Mucosa of gallbladder (tissue), 1 donor: Measurements from ENCODE around the gene ELOVL3. TPM values are rescaled to one million over a fixed set of nuclear protein-coding genes. Genes with fewer than 3 reads are reported as not detected.

Experiments used
- DNase-seq: peaks from one replicate; pipeline ENCODE4 v3.0.0-alpha.2; 2020; ENCODE audit warnings: low spot score
- total RNA-seq: library from RNA; stranded (reverse); gene quantifications from one replicate; pipeline ENCODE4 v1.2.1, GENCODE V29; 2021
- donor health status: DM: no; HTN: no; CAD: no.

The ELOVL3 gene
- total RNA-seq, 1 donor from 2014 or later: not detected

GRCh38 chr10:102226542-102226870 lies 407 bp downstream of the ELOVL3 start:
- DNase-seq: no peak

- DNase-seq: no peak
These were observed 951 bp downstream of the ELOVL3 start for GRCh38 chr10:102227050-102227449.

DNA sequence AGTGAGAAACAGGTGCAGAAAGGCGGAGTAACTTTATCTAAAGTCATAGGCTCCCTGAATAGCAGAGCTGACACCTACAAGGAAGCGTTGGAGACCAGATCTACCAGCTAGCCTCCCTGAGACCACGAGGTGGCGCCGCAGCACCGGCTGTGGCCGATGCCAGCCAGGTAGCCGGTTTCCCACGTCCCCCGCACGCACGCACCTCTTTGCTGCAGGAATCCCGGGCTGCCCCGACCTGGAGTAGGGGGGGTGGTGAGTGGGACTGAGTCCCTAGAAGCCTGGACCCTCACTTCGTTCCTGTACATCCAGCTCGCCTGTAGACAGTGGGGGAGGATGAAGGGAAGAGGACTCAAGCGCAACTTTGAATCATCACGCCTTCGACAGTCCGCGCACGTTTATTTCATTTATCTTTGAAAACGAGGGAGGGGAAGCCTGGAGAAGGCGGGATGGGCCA lies 3.7 kb downstream of the ELOVL3 start:
- peak; percentile 85 for DNase-seq

DNA sequence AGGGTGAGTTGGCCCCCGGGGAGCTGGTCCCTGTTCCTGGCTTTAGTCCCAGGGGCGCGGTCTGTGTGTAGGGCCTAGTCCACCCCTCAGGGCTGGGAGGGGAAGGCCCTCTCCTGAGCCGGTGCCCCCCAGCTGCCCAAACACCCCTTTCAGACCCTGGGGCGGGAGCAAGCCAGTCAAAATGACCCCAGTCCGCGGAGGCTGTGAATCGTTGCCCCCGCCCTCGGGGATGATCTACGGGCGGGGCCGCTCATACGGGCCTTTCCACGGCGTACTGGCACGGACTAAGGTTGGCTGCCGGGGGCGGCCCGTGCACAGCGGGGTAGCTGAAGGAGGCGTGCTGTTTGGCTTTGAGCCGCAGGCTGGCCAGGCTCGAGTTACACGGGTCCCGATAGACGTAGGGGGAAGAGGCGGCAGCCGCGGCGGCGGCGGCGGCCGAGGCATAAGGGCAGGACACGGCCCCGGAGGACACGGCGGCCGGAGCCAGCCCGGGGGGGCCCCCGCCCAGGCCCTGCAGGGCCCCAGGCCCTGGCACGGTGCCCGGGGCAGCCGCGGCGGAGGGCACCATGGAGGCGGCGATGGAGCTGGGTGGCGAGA lies 4.3 kb downstream of the ELOVL3 start:
- no peak for DNase-seq

DNA sequence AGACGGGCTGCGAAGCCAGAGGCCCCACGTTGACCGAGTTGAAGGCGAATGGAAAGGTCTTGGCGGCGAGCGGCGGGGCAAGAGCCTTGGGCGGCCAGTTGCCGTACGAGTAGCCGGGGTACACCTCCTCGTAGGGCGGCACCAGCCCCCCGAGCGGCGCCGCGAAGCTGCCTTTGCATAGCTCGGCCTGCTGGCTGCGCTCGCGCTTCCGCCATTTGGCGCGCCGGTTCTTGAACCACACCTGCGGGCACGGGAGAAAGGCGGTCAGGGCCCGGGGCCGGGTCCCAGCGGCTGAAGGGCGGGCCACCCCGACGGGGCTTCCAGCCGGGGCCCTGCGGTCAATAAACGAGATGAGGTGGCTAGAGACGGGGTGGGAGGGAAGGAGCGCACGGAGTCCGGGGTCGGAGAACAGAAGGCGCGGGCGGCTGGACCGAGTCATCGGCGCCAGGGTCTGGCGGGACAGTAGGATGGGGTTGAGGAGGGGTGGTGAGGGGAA lies 4.8 kb downstream of the ELOVL3 start:
- peak; percentile 14 for DNase-seq

DNA sequence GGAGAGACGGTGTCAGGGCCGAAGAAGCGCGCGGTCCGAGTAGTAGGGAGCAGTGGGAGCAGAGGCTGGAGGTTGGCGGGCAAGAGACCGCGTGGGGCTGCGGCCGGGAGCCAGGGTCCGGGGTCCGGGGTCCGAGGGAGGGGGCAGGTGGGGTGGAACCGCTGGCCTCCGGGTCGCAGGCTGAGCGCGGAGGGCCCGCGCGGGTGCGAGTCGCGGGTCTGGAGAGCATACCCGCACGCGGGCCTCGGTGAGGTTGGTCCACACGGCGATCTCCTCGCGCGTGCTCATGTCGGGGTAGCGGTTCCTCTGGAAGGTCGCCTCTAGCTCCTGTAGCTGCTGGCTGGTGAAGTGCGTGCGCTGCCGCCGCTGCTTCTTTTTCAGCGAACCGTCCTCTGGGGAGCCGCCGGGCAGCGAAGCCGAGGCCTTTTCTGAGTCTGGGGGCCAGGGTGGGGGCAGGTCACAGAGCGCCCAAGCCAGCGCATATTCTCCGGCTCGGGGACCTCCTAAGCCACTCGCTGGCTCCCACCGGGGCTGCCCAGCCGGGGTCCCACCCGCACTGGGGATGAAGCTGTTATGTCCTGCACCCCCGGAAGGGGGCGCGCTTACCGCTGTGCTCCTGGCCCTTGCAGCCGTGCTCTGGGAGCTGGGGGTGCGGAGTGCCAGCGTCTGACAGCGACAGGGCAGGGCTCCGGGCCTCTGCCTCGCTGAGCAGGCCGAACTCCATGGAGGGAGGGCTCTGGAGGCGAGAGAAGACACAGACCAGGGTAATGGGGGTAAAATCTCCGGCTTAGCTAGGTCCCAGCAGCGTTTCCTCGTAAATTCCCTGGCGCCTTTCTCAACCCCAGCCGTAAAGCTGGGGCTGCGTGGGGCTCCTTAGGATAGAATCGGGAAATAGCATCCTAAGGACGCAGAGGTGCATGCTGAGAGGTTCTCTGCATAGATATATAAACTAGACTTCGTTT lies 5.5 kb downstream of the ELOVL3 start:
- peak; percentile 13 for DNase-seq

DNA sequence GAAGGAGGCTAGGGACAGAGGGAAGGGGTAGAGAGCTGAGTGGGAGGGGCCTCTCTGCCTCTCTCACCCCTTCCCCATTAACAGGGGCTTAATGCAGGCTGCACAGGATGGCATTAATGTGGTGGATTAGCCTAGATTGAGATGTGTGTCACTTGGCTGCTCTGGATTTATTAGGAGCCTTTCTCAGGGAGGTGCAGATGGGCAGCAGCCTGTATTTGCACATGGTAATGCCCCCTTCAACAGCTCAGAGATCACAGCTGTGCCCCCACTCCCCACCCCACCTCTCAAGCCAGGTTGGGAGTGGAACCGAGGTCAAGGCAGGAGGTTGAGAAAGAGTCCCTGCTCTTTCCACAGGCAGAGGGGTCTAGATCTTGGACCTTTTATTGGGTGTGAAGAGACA lies 7.9 kb downstream of the ELOVL3 start:
- no peak for DNase-seq

GRCh38 chr10:102234888-102235597 lies 8.9 kb downstream of the ELOVL3 start:
- no peak for DNase-seq

- no peak for DNase-seq
These were observed 9.5 kb downstream of the ELOVL3 start for GRCh38 chr10:102235598-102235920.

DNA sequence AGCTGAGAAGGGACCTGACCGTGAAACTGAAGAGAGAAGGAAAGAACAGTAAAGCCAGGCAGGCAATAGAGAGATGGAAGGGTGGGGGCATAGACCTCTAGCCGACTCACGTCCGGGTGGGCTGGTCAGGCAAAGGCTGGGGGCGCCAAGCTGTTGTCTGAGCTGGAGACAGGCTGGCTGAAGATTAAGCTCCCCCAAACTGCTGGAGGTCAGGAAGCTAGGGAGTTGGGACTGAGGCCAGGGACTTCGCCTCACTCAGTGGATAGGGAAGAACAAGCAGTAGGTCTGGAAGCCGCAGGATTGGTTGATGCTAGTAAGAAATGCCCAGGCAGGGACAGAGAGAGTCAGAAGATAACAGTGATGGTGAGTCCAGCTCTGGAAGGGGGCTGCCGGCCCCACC lies 9.9 kb downstream of the ELOVL3 start:
- DNase-seq: no peak

GRCh38 chr10:102237711-102238252 lies 11.7 kb downstream of the ELOVL3 start:
- DNase-seq: no peak

DNA sequence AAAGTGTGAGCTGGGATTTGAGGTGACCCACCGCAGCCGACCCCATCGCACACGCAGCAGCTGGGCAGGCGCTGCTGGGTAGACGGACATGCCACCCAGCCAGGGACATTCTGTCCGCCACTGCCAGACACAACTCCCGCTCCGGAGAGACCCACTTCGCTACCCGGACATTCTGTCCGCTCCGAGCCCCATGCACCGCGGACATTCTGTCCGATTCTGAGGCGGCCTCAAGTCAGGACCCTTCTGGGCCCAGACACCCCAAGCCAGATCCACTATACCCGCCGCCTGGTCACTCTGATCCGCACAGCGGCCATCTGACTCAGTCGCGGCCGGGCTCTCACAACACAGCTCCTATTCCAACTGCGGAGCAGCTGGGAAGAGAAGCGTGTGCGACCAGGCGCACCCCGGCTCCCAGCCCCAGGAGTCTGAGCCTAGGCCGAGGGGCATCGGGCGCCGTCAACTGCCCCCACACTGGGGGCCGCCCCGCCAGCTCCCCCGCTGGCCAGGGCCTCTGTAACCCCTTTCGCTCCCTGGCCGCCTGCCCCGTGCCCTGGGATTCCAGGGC lies 14.4 kb downstream of the ELOVL3 start:
- no peak for DNase-seq

DNA sequence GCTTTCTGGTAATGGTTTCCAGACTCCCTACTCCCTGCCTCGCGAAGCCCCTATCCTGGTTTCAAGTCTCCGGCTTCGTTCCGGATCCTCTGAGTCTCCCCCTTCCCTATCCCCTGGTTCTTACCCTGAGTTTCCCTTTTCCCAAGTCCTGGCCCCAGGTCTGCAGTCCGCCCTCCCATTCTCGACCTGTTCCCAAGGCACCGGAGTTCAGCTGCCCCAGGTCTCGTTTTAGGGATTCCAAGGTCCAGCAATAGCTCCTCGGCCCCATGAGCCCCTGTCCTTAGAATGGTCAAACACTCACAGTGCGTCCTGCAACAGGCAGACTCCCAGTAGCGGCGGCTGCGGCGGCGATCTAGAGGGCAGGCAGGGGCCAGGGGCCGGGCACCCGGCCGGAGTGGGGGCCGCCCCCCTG lies 14.9 kb downstream of the ELOVL3 start:
- no peak for DNase-seq

DNA sequence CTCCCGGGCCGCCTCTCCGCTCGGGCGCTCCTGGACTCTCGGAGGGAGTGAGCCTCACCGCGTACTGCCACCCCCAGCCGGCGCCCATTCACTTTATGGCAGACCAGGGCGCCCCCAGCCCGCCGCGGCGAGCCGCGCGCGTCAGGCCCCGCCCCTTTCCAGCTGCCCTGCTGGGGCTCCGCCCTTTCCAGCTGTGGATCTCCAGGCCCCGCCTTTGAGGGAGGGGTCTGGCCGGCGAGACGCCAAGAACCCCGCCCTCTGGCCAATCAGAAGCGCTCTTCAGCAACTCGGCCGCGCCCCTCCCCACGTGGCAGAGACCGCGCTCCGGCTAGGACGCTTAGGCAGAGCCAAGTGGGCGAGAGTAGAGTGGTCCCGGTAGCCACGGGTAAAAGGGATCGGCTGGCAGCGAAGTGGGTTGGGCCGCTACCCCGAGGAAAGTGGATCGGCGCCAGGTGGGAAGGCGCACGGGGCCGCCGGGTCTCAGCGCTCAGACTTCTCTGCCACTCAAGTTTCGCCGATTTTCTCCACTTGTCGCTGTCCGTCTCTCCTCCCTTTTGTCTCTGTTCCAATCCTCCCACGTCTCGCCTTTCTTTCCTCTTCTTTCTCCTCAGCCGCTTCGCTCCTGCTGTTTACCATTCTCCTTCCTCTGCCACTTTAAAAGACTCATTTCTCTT lies 15.5 kb downstream of the ELOVL3 start, which contains the start of gene PITX3:
Gene PITX3, minus strand, starts transcription at position 69 of the 674 bp plus-strand sequence. CDS start 9,432 bp downstream, outside the sequence.
- peak; percentile 89 for DNase-seq

DNA sequence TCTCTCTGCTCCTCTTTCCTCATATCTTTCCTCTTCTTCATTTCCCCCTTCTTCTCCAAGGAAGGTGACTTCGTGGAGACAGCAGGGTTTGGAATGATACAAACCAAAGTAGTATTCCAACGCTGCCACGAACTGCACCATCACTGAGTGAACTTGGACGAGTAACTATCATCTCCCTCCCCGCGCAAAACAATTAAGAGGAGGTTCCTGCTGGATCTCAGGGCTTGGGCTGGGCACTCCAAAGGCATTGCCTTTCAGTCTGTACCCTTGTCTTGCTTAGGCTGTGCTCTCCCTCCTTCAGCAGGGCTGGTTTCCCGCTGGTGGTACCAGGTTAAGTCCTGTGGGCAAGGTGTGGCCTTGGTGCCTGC lies 16.0 kb downstream of the ELOVL3 start:
- no peak for DNase-seq

DNA sequence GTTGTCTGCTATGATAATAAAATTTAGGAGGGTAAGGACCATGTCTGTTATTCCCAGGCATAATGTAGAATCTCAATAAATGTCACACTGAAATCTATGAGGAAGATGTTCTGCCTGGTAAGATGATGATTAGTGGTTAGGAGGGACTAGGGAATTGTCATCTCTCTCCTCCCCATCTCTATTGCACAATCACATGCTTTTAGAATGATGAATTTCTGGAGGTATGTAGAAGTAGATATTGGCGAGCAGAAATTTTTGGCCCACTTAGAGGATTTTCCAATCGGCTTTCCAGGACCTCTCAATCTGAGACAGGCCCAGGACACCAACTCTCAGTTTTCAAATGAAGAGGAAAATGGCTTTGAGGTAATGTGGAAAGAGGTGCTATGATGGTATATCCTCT lies 17.2 kb downstream of the ELOVL3 start:
- DNase-seq: no peak

DNA sequence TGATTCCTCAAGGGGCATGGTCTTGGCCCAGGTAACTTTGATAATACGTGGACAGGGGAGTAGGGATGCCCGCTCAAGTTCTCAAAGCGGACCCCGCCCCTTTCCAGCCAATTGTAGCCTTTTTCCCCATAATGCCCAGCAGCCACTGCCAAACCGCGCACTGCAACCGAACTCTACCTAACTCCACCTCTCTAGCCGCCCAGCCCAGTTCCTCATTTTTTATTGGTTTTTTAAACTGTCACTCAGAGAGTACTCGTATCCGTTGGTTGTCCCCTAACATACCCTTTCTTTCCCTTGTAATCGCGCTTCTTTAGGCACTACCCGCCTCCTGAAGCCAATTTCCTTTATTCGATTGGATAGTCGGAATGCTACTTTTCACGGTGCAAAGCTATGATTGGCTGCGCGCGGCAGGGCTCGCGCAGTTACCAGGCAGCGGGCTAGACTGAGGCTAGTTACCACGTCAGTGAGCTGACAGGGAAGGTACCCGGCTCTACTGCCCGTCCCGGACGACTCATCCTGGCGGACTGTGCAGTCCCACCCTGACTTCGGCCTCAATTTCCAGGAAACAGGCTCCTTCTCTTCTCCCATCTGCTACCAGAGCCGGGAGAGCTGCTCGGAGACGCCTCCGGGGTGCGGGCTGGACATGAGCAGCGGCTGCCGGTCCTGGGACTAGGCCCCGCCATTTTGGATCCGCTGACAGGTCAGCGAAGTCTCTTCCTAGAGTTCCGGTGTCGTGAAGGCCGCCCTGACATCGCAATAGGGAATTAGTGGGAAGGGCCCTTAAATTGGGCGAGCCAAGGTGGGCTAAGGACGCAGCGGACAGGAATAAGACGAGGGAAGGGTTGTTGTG lies 19.2 kb downstream of the ELOVL3 start, which contains the start of gene GBF1:
Gene GBF1, plus strand, starts transcription at position 451 of the 850 bp plus-strand sequence. CDS start 13,407 bp downstream, outside the sequence.
- peak; percentile 95 for DNase-seq

GRCh38 chr10:102245932-102246251 lies 19.8 kb downstream of the ELOVL3 start:
- DNase-seq: no peak

DNA sequence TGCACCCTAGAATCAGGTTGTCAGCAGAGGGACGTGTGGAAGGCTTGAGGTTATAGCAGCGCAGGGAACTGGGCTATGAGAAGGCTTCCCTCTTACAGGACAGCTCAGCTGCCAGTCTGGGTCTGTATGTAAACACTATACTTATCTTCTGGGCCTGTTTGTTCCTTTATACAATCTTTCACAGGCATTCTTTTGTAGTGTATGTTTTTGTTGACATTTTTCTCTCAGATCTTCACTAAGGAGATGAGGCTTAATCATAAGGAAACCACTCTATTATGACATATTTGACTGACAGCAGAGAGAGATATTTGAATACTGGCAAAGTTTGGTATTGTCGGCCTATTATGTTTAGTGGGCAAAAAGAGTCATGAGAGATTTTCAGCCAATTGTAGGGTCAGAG lies 20.2 kb downstream of the ELOVL3 start:
- no peak for DNase-seq

DNA sequence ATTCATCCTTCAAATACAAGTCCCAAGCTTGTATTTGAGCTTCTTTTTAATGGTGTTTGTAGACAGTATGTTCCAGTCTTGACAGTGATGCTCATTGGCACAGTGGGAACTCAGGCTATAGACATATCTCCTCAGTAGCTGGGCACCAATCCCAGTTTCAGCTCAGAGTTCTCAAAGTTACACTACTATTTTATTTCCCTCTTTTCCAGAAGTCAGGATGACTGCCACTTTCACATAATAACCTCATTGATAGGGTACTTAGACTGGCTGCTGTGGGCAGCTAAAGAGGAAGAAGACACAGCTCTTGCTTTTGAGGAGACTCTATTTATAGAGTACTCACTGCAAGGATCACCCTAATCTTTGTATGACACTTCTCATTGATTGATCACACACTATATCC lies 21.6 kb downstream of the ELOVL3 start:
- DNase-seq: no peak
